Left forelimb (tissue), 1 donor: ENCODE data around the gene CPN1.

Source experiments
- DNase-seq: peaks from one replicate; pipeline ENCODE4 v3.0.0-alpha.2; 2018; ENCODE audit warnings: low spot score

CPN1 gene

DNA sequence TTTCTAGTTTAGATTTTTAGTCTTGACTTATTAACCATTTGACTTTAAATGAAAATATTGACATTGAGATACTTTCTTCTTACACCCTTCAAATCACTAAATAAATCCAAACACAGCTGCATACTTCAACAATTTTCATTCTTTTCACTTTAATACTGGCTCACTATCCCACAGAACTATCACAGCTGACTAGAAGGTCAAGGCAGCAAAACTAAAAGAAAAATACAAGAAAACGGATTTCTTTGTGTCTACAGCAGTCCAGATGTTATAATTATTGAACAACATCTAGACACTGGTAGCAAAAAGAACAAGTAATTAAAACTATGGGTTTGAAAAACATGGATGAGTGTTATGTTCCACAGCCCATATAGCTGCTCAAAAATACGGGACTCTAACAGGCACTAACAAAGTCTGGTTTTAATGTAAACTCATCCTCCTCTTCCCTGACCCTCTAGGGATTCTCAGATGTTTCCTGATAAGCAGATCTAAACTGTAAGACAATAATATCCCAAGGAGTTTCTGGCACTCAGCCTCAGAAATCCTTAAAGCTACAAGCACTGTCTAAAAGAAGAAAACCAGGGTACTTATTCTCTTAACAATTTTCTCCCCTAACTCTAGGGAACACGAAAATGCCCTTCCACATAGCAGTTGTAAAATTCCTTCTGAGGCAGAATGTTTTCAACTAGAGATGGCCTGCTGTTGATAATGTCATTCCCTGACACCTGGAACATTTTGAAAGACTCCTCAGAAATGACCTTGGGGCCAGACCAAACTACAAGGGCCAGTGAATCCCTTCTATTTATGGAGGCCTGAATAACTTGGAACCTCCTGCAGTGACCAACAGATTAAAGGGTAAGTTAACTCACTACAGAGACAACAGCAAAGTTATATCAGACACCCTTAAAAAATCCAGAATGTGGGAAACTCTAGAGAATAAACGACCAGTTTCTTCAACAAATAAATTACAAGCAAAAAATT lies 84.7 kb downstream of the CPN1 start:
- DNase-seq, result no peak

DNA sequence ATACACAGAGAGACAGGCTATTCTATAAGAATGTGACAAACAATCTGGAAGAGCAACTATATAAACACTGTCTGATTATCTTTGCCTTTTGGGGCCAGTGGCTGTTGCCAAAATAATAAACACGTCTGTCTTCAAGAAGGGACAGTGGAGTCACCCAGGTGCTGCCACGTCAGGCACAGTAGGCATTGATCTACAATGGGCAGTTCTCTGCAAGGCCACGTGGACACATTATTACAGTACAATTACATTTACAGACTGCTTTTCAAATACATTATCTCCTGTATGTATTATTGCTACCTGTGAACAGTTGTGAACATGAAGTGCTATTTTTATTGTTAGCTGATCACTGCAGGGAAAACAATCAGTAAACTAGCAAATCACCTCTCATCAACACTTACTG lies 86.0 kb downstream of the CPN1 start:
- no peak for DNase-seq

DNA sequence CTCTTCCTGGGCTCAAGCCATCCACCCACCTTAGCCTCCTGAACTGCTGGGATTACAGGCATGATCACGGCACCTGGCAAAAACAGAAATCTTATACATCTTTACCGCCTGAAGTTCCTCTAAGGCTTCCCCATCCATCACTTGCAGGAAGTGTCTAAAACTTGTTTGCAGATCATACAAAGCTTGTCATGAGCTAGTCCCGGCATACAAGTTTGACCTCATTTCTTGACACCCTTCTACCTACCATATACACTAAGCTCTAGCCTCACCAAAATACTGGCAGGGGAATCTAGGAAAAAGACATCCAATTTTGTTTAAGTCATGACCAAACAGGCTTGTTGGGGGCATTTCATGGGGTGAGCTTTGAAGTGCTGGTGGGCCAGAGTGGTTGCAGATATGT lies 86.4 kb downstream of the CPN1 start:
- DNase-seq, result no peak

DNA sequence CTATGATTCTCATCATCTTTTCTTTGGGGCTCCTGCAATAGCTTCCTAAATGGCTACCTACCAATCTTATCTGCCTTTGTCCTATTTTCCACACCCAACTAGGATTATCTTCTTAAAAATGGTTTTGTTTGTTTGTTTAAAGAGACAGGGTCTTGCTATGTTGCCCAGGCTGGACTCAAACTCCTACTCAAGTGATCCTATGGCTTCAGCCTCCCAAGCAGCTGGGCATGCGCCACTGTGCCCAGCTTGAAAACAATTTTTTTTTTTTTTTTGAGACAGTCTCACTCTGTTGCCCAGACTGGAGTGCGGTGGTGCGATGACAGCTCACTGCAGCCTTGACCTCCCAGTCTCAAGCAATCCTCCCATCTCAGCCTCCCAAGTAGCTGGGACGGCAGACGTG lies 86.9 kb downstream of the CPN1 start:
- DNase-seq, result no peak

DNA sequence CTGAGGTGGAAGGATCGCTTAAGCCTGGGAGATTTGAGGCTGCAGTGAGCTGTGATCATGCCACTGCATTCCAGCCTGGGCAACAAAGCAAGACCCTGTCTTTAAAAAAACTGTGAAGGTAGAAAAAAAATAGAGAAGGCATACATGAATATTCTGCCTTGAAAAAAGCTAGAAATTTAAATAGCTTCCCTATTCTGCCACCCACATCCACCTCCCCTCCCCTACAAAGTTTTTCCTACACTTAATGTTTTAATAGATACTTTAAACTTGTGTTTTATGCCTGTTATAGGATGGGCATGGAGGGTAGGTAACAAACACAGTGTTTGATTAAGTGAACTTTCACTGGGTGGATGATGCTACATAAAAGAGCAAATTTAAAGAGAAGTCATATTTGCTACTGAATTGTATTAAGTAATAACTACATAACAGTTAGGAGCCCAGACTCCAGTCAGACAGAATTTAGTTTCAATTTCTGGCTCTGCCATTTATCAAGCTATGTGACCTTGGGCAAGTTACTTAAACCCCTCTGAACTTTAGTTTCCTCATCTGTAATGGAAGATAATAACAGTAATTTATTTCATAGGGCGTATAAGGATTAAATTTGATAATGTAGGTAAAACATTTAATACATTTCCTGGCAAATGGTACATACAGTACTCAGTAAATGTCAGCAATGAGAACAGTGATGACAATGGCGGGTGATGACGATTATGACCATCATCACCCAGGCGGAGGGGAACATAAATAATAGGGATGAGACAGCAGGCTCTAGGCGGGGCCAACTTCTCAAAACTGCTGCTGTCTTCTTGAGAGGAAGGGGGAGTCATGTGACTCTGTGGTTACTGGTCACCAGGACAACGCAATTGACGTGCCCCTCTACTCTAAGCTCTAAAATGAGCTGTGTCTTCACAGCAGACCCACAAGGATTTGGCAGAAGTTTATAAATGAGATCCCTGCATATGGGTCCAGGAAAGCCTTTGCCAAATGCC lies 87.7 kb downstream of the CPN1 start:
- peak; percentile 67 for DNase-seq
